Measurements from ENCODE around the gene DENND2A. TPM values are rescaled to one million over a fixed set of nuclear protein-coding genes. Genes with fewer than 3 reads are reported as not detected.

The DENND2A gene
- total RNA-seq, 2 donors from 2014 or later: 9.6 to 19.0 TPM

Other genes with a start within 250 kb of the DENND2A start
- gene SLC37A3, start 242.3 kb downstream of the DENND2A start, total RNA-seq: 10 to 100 TPM; 11.4 to 18.7 TPM
- not detected for gene RAB19, start 236.8 kb downstream of the DENND2A start, total RNA-seq
- 10 to 100 TPM; 65.4 to 79.2 TPM for gene MKRN1, start 161.3 kb downstream of the DENND2A start, total RNA-seq
- 10 to 100 TPM; 12.9 to 14.7 TPM for gene ADCK2, start 32.1 kb upstream of the DENND2A start, total RNA-seq
- 100 to 1,000 TPM; 499 to 528 TPM for gene NDUFB2, start 55.9 kb upstream of the DENND2A start, total RNA-seq